GM19395 (cell line): Measurements from ENCODE around the gene MTIF3.
"Not testable (repeated sequence)": the region's sequence is repeated elsewhere in the genome, so short reads cannot be mapped to it uniquely, and the experiment has no call there.

Source experiments
- ATAC-seq: cut with Tn5 transposase; IDR thresholded peaks from one replicate; pipeline ENCODE4 v1.9.1; 2021; ENCODE audit warnings: mild to moderate bottlenecking, moderate library complexity; ENCODE audit not compliant: unreplicated experiment

Gene MTIF3

GRCh38 chr13:27421101-27421871, 29.1 kb downstream of the MTIF3 start:
- ATAC-seq = no peak

- ATAC-seq = no peak
These were observed 31.0 kb downstream of the MTIF3 start for GRCh38 chr13:27419328-27419727.

GRCh38 chr13:27415116-27415515, 35.2 kb downstream of the MTIF3 start:
- no peak for ATAC-seq

- ATAC-seq = no peak
These were observed 39.0 kb downstream of the MTIF3 start for GRCh38 chr13:27411341-27411740.

- no peak for ATAC-seq
These were observed 41.4 kb downstream of the MTIF3 start for GRCh38 chr13:27409013-27409412.

- no peak for ATAC-seq
These were observed 42.3 kb downstream of the MTIF3 start for GRCh38 chr13:27408074-27408473.

- ATAC-seq = no peak
These were observed 44.0 kb downstream of the MTIF3 start for GRCh38 chr13:27406178-27406939.

- no peak for ATAC-seq
These were observed 44.7 kb downstream of the MTIF3 start for GRCh38 chr13:27405546-27406134.

GRCh38 chr13:27404680-27405079, 45.7 kb downstream of the MTIF3 start:
- no peak for ATAC-seq

GRCh38 chr13:27403727-27404385, 46.5 kb downstream of the MTIF3 start:
- no peak for ATAC-seq

- no peak for ATAC-seq
These were observed 47.1 kb downstream of the MTIF3 start for GRCh38 chr13:27403203-27403678.

GRCh38 chr13:27401210-27401609, 49.2 kb downstream of the MTIF3 start:
- ATAC-seq = no peak

- not testable (repeated sequence) for ATAC-seq
These were observed 50.0 kb downstream of the MTIF3 start for GRCh38 chr13:27400405-27400804.

GRCh38 chr13:27398360-27398759, 52.0 kb downstream of the MTIF3 start:
- no peak for ATAC-seq

- ATAC-seq = no peak
These were observed 54.0 kb downstream of the MTIF3 start for GRCh38 chr13:27396252-27396846.

GRCh38 chr13:27395007-27395510, 55.3 kb downstream of the MTIF3 start:
- ATAC-seq = no peak

GRCh38 chr13:27393101-27393500, 57.3 kb downstream of the MTIF3 start:
- no peak for ATAC-seq

GRCh38 chr13:27391471-27391870, 58.9 kb downstream of the MTIF3 start:
- ATAC-seq = no peak

GRCh38 chr13:27389891-27390290, 60.5 kb downstream of the MTIF3 start:
- ATAC-seq = no peak

GRCh38 chr13:27388241-27388640, 62.1 kb downstream of the MTIF3 start:
- ATAC-seq = no peak
